ENCODE data around the gene TAF1L. TPM values are rescaled to one million over a fixed set of nuclear protein-coding genes. Genes with fewer than 3 reads are reported as not detected.

TAF1L gene
- not detected in 2 replicates for total RNA-seq
- 0.02 TPM for total RNA-seq (2013)
- polyA plus RNA-seq, result not detected in 2 replicates
- 0.07 TPM in 1 of 2 replicates, not detected in the other for polyA minus RNA-seq

GRCh38 chr9:32635362-32635761 is at the start of gene TAF1L:
Gene TAF1L (minus strand): TSS chr9:32635669. CDS start chr9:32635579, 90 bp downstream.
- Histone ChIP-seq H4K20me1 (ENCODE audit: control insufficient read depth, insufficient read depth, low read length, poor library complexity, severe bottlenecking) (no peaks in the 10 kb centered on the region), H3K9me3 (ENCODE audit: control extremely low read depth in 1 of 3, control insufficient read depth in 2 of 3, insufficient read depth in 1 of 3, low read length in 2 of 3) (peaks cover 0 to 4% (median 0%) of the 10 kb centered on the region in 3 donors), H2AFZ (ENCODE audit: insufficient read depth, low read depth, low read length, poor library complexity, severe bottlenecking) (no peak within 1 kb of the TSS), H3K4me1 (ENCODE audit: control insufficient read depth in 2 of 2, insufficient read depth in 2 of 2, low read length in 2 of 2) (no peaks in the 10 kb centered on the region), H3K79me2 (ENCODE audit: control insufficient read depth, insufficient read depth, low read length) (no peaks in the 10 kb centered on the region), H3K9ac (ENCODE audit: low read length) (no peak within 1 kb of the TSS), H3K4me2 (replicated peaks; ENCODE audit: low read depth, low read length, poor library complexity, severe bottlenecking) (no peak within 1 kb of the TSS), H3K4me3 (ENCODE audit: control extremely low read depth in 1 of 5, extremely low read depth in 1 of 5, insufficient read depth in 1 of 5, low read depth in 2 of 5, low read length in 4 of 5) (no peak within 1 kb of the TSS), H3K27ac (ENCODE audit: low read length in 2 of 2) (no peak within 1 kb of the TSS), H3K36me3 (replicated peaks in 1 of 2; ENCODE audit: control extremely low read depth in 1 of 2, control insufficient read depth in 1 of 2, extremely low read depth in 1 of 2, insufficient read depth in 2 of 2, low read length in 1 of 2) (no peaks in the 10 kb centered on the region), H3K27me3 (replicated peaks in 1 of 4; ENCODE audit: control extremely low read depth in 1 of 4, control insufficient read depth in 3 of 4, insufficient read depth in 4 of 4, low read length in 3 of 4) (no peaks in the 10 kb centered on the region)
- DNase-seq (no peak), ATAC-seq (ENCODE audit: low read depth) (no peak)
- intact Hi-C loops (cut with micrococcal nuclease), result no loop called here
- Mint-ChIP-seq H3K27me3 (peaks cover 5% of the 10 kb centered on the region), H3K9me3 (ENCODE audit: insufficient read depth) (no peaks in the 10 kb centered on the region), H3K4me3 (no peak within 1 kb of the TSS), H3K27ac (no peak within 1 kb of the TSS), H3K4me1 (no peaks in the 10 kb centered on the region)
- ChIA-PET CTCF (no interaction called here), POLR2A (no interaction called here)
- WGBS (ENCODE audit: insufficient coverage), result 90% methylated on average over 9 of the region's 23 CpGs
- TF ChIP-seq CTCF (IDR thresholded peaks at IDR 0.05) (no peak), EZH2 (IDR thresholded peaks at IDR 0.05; ENCODE audit: borderline replicate concordance, insufficient read depth, low read depth, low read length, poor library complexity, severe bottlenecking) (no peak)

- no peaks in the 10 kb centered on the region for H3K4me1 Mint-ChIP-seq
- ChIA-PET CTCF (no interaction called here), POLR2A (no interaction called here)
- WGBS (ENCODE audit: insufficient coverage), result no CpG with 5 or more reads among the region's 1 CpG
- no peak overlapping the region for H3K4me3 ChIP-seq (ENCODE audit: control extremely low read depth in 1 of 5, extremely low read depth in 1 of 5, insufficient read depth in 1 of 5, low read depth in 2 of 5, low read length in 4 of 5)
- no peak overlapping the region for H3K4me2 ChIP-seq (replicated peaks; ENCODE audit: low read depth, low read length, poor library complexity, severe bottlenecking)
- H3K27me3 Mint-ChIP-seq, result peaks cover 13% of the 10 kb centered on the region
- H3K79me2 ChIP-seq (ENCODE audit: control insufficient read depth, insufficient read depth, low read length), result no peaks in the 10 kb centered on the region
- no peak overlapping the region for H3K27ac Mint-ChIP-seq
- intact Hi-C loops (cut with micrococcal nuclease), result no loop called here
- H2AFZ ChIP-seq (ENCODE audit: insufficient read depth, low read depth, low read length, poor library complexity, severe bottlenecking), result no peak overlapping the region
- DNase-seq (no peak), ATAC-seq (ENCODE audit: low read depth) (no peak)
- no peaks in the 10 kb centered on the region for H3K4me1 ChIP-seq (ENCODE audit: control insufficient read depth in 2 of 2, insufficient read depth in 2 of 2, low read length in 2 of 2)
- H3K4me3 Mint-ChIP-seq, result no peak overlapping the region
- no peak overlapping the region for H3K9ac ChIP-seq (ENCODE audit: low read length)
- H3K9me3 ChIP-seq (ENCODE audit: control extremely low read depth in 1 of 3, control insufficient read depth in 2 of 3, insufficient read depth in 1 of 3, low read length in 2 of 3), result peaks cover 0 to 11% (median 9%) of the 10 kb centered on the region in 3 donors
- H3K27me3 ChIP-seq (replicated peaks in 1 of 4; ENCODE audit: control extremely low read depth in 1 of 4, control insufficient read depth in 3 of 4, insufficient read depth in 4 of 4, low read length in 3 of 4), result peaks cover 0 to 2% (median 0%) of the 10 kb centered on the region in 4 experiments
- no peaks in the 10 kb centered on the region for H3K36me3 ChIP-seq (replicated peaks in 1 of 2; ENCODE audit: control extremely low read depth in 1 of 2, control insufficient read depth in 1 of 2, extremely low read depth in 1 of 2, insufficient read depth in 2 of 2, low read length in 1 of 2)
- H3K27ac ChIP-seq (ENCODE audit: low read length in 2 of 2), result no peak overlapping the region
- TF ChIP-seq CTCF (IDR thresholded peaks at IDR 0.05), result no peak
- no peak for TF ChIP-seq EZH2 (IDR thresholded peaks at IDR 0.05; ENCODE audit: borderline replicate concordance, insufficient read depth, low read depth, low read length, poor library complexity, severe bottlenecking)
- no peaks in the 10 kb centered on the region for H4K20me1 ChIP-seq (ENCODE audit: control insufficient read depth, insufficient read depth, low read length, poor library complexity, severe bottlenecking)
- H3K9me3 Mint-ChIP-seq (ENCODE audit: insufficient read depth), result peaks cover 7% of the 10 kb centered on the region
Observed at GRCh38 chr9:32681751-32682150, 46.3 kb upstream of the TAF1L start.
